ENCODE results near the gene PRKCB. TPM values are rescaled to one million over a fixed set of nuclear protein-coding genes. Genes with fewer than 3 reads are reported as not detected.

PRKCB gene
- polyA plus RNA-seq, 1 donor (not counting 4 experiments of a cell fraction or from before 2014, with no cell fraction given): 0.18 TPM

DNA sequence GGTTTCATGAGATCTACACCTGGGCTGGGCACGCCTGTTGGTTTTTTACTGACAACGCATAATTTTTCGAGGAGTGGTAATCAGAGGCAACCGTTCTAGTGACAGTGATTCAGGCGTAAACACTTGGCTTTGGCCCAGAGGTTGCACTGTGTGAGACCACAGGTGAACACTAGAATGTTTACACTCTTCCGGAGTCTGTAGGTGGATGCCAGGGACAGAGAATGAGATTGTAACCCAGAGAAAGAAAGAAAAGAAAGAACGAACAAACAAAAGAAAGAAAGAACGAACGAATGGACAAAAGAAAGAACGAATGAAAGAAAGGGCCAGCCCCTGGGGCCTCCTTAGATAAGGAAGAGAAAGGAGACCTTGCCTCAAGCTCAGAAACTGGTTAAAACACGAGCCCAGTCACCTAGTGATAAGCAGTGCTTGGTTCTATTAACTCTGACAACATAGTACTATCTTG lies 113.2 kb downstream of the PRKCB start:
- Histone ChIP-seq H3K9ac (ENCODE audit: control insufficient read depth, extremely low read depth, insufficient read depth, low read length) (no peak overlapping the region), H3K36me3 (ENCODE audit: control insufficient read depth in 2 of 2, extremely low read depth in 1 of 2, insufficient read depth in 2 of 2, low read length in 2 of 2) (no peaks in the 10 kb centered on the region), H3K4me2 (ENCODE audit: control insufficient read depth, extremely low read depth, insufficient read depth, low read depth, low read length) (no peak overlapping the region), H4K20me1 (ENCODE audit: control insufficient read depth, extremely low read depth, insufficient read depth, low read length) (no peaks in the 10 kb centered on the region), H3K9me1 (ENCODE audit: control insufficient read depth, extremely low read depth, insufficient read depth, low read length) (no peaks in the 10 kb centered on the region), H3K27ac (ENCODE audit: control insufficient read depth, insufficient read depth, low read length) (no peak overlapping the region), H2AFZ (ENCODE audit: control insufficient read depth, low read length) (no peak overlapping the region), H3K27me3 (ENCODE audit: control insufficient read depth, extremely low read depth, insufficient read depth, low read length) (no peaks in the 10 kb centered on the region), H3K79me2 (ENCODE audit: control insufficient read depth, insufficient read depth, low read length) (no peaks in the 10 kb centered on the region), H3K4me3 (ENCODE audit: control insufficient read depth in 2 of 3, extremely low read depth in 1 of 3, insufficient read depth in 2 of 3, low read depth in 1 of 3, low read length in 3 of 3) (no peak overlapping the region), H3K9me3 (ENCODE audit: control insufficient read depth, low read depth, low read length) (no peaks in the 10 kb centered on the region), H3K4me1 (ENCODE audit: control insufficient read depth, extremely low read depth, insufficient read depth, low read length) (no peaks in the 10 kb centered on the region)
- dilution Hi-C loops (cut with MboI; ENCODE audit: extremely low pct_ligation_motif_present, low sequenced_read_pairs): no loop called here
- TF ChIP-seq, protein P1, sequence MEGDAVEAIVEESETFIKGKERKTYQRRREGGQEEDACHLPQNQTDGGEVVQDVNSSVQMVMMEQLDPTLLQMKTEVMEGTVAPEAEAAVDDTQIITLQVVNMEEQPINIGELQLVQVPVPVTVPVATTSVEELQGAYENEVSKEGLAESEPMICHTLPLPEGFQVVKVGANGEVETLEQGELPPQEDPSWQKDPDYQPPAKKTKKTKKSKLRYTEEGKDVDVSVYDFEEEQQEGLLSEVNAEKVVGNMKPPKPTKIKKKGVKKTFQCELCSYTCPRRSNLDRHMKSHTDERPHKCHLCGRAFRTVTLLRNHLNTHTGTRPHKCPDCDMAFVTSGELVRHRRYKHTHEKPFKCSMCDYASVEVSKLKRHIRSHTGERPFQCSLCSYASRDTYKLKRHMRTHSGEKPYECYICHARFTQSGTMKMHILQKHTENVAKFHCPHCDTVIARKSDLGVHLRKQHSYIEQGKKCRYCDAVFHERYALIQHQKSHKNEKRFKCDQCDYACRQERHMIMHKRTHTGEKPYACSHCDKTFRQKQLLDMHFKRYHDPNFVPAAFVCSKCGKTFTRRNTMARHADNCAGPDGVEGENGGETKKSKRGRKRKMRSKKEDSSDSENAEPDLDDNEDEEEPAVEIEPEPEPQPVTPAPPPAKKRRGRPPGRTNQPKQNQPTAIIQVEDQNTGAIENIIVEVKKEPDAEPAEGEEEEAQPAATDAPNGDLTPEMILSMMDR (optimal IDR thresholded peaks at IDR 0.05 in 1 of 3, IDR thresholded peaks at IDR 0.05 in 1 of 3, conservative IDR thresholded peaks at IDR 0.05 in 1 of 3; ENCODE audit: extremely low read depth in 1 of 3, insufficient read depth in 2 of 3, low read length in 3 of 3): no peak
- no peak for TF ChIP-seq EZH2 (IDR thresholded peaks at IDR 0.05; ENCODE audit: low read length)
- no peak for FAIRE-seq
- DNase-seq (ENCODE audit: low read depth, low spot score): no peak

DNA sequence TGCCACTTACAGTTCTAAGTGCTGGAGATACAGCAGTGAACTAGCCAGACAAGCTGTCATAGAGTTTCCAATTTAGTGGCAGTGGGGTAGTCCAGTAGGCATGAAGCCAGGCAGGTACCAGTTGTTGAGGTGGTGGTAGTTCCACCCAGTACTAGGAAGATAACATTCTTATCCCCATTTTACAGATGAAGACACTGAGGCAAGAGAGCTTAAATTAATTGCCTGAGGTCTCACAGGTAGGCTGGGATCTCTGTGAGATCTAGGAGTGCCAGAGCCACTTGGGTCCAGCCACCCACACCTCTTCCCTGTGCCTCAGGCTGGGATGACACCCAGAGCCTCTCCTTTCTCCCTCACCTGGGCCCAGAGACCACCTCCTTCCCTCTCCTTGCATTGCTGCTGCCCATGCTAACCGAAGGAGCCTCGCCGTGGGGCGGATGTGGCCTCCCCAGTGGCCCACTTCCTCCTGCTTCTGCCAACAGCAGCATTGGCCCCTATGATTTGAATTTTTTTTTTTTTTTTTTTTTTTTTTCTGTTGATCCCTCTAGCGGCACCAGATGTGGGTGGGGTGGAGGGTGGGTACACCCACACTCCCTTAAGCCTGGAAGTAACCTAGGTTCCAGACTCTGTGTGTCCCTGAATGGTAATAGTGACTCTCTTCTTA lies 114.0 kb downstream of the PRKCB start:
- no peak for DNase-seq (ENCODE audit: low read depth, low spot score)
- Histone ChIP-seq H3K4me1 (ENCODE audit: control insufficient read depth, extremely low read depth, insufficient read depth, low read length) (no peaks in the 10 kb centered on the region), H3K9me1 (ENCODE audit: control insufficient read depth, extremely low read depth, insufficient read depth, low read length) (no peaks in the 10 kb centered on the region), H3K79me2 (ENCODE audit: control insufficient read depth, insufficient read depth, low read length) (no peaks in the 10 kb centered on the region), H3K27me3 (ENCODE audit: control insufficient read depth, extremely low read depth, insufficient read depth, low read length) (no peaks in the 10 kb centered on the region), H3K27ac (ENCODE audit: control insufficient read depth, insufficient read depth, low read length) (no peak overlapping the region), H3K4me3 (ENCODE audit: control insufficient read depth in 2 of 3, extremely low read depth in 1 of 3, insufficient read depth in 2 of 3, low read depth in 1 of 3, low read length in 3 of 3) (no peak overlapping the region), H4K20me1 (ENCODE audit: control insufficient read depth, extremely low read depth, insufficient read depth, low read length) (no peaks in the 10 kb centered on the region), H3K9me3 (ENCODE audit: control insufficient read depth, low read depth, low read length) (no peaks in the 10 kb centered on the region), H3K4me2 (ENCODE audit: control insufficient read depth, extremely low read depth, insufficient read depth, low read depth, low read length) (no peak overlapping the region), H3K9ac (ENCODE audit: control insufficient read depth, extremely low read depth, insufficient read depth, low read length) (no peak overlapping the region), H2AFZ (ENCODE audit: control insufficient read depth, low read length) (no peak overlapping the region), H3K36me3 (ENCODE audit: control insufficient read depth in 2 of 2, extremely low read depth in 1 of 2, insufficient read depth in 2 of 2, low read length in 2 of 2) (no peaks in the 10 kb centered on the region)
- dilution Hi-C loops (cut with MboI; ENCODE audit: extremely low pct_ligation_motif_present, low sequenced_read_pairs): no loop called here
- no peak for TF ChIP-seq EZH2 (IDR thresholded peaks at IDR 0.05; ENCODE audit: low read length)
- TF ChIP-seq, protein P1 (optimal IDR thresholded peaks at IDR 0.05 in 1 of 3, IDR thresholded peaks at IDR 0.05 in 1 of 3, conservative IDR thresholded peaks at IDR 0.05 in 1 of 3; ENCODE audit: extremely low read depth in 1 of 3, insufficient read depth in 2 of 3, low read length in 3 of 3): no peak
- FAIRE-seq: no peak

Data from keratinocyte (primary cell).